GM18511 (cell line): Measurements from ENCODE around the gene KRTAP2-1.
"Not testable (repeated sequence)": the region's sequence is repeated elsewhere in the genome, so short reads cannot be mapped to it uniquely, and the experiment has no call there.

Experiments
- ATAC-seq: cut with Tn5 transposase; IDR thresholded peaks from one replicate; pipeline ENCODE4 v1.9.1; 2021; ENCODE audit warnings: mild to moderate bottlenecking, moderate library complexity; ENCODE audit not compliant: unreplicated experiment

KRTAP2-1 gene

DNA sequence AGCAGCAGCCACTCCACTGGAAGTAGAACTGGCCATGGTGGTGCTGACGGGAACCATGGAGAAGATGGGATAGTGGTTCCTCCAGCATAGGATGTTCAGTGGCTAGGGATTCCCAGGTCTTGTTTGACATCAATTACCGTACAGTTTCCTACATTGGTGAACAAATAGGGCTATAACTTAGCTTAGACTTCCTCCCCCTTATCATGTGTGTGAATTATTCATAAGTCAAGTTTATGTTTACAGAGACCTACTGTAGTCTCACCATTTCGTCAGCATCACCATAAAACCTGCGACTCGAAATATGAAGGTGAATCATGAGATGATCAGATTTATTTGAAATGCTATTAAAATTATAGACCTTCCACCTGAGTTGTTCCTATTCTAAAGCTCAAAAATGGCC, 11.6 kb upstream of the KRTAP2-1 start:
- ATAC-seq, result no peak

DNA sequence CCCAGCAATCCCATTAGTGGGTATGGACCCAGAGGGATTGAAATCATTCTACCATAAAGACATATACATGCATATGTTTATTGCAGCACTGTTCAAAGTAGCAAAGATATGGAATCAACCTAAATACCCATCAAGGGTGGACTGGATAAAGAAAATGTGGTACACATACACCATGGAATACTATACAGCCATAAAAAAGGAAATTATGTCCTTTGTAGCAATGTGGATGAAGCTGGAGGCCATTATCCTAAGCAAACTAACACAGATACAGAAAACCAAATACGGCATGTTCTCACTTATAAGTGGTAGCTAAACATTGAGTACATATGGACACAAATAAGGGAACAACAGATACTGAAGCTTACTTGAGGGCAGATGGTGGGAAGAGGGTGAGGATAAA, 10.4 kb upstream of the KRTAP2-1 start:
- ATAC-seq, result no peak

DNA sequence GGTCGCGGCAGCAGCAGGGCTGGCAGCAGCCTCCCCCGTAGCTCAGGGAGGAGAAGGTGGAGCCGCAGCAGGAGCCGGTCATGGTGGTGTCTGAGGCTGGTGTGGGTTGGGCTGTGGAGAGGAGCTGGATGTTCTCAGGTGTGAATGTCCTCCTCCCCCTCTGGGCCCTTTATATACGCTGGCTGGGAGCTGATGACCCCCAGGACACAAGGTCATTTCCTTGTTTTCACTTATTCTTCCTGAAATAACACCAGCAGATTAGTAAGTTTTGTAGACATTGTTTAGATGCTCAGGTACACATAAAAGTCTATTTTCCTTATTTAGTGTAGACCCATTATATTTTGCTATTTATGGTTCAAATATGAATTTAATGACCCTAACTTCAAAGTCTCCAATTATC, 8.0 kb upstream of the KRTAP2-1 start, which contains the start of gene KRTAP2-2:
TSS of gene KRTAP2-2 (minus strand) at position 101 of the 400 bp plus-strand sequence. CDS start at position 82, 19 bp downstream.
- ATAC-seq, result not testable (repeated sequence)

DNA sequence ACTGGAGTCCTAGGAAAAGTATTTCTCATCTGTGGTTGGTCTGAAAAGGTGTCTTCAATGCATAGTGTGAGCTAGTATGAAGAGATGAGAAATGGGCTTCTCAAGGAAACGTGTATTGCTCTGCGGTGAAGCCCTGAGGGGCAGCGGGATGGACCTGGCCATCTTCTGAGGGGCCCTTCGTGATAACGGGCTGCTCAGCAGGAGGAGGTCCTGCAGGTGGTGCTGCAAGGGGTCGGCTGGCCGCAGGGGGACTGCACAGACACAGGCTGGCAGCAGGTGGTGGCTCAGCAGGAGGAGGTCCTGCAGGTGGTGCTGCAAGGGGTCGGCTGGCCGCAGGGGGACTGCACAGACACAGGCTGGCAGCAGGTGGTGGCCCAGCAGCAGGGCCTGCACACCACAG, 7.4 kb upstream of the KRTAP2-1 start:
- not testable (repeated sequence) for ATAC-seq

DNA sequence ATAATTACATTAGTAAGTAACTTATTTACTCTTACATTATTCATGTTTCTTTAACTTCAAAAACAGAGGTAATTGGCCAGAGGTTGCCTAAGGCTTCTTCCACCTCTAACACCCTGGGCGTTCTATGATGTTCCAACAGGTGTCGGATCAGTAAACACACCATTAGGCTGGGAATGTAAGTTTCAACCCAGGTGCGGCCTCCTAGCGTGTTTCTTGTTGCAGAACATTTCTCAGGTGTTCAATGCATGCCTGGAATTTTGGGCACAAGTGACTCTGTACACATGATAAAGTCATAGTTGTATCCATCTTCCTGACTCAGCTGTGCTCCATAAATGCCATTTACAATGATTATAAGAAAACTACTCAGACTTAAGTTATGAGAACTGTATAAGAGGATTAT, 6.9 kb upstream of the KRTAP2-1 start:
- no peak for ATAC-seq

DNA sequence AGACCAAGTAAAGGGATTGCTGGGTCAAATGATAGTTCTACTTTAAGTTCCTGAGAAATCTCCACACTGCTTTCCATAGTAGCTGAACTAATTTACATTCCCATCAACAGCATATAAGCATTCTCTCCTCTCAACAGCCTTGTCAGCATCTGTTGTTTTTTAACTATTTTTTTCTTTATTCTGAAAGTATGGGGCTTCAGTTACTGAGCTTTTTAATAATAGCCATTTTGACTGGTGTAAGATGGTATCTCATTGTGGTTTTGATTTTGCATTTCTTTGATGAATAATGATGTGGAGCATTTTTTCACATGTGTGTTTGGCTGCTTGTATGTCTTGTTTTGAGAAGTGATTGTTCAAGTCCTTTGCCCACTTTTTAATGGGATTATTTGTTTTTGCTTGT, 5.5 kb upstream of the KRTAP2-1 start:
- no peak for ATAC-seq

DNA sequence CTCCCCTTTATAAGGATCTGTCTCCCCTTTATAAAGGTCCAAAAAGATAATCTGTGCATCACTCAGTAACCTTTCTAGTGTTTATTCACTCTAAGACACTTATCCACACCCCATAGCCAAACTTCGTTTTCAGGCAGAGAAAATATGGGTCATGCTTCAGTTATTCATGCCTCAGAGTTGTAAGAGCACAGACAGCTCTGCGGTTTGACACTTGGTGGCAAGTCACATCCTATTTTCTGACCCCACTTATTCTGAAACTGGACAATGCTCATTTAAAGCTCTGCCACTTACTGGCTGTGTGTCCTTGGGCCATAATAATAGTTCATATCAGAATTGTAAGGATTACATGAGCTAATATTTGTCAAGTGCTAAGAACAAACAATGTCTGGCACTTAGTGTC, 2.0 kb upstream of the KRTAP2-1 start:
- no peak for ATAC-seq

DNA sequence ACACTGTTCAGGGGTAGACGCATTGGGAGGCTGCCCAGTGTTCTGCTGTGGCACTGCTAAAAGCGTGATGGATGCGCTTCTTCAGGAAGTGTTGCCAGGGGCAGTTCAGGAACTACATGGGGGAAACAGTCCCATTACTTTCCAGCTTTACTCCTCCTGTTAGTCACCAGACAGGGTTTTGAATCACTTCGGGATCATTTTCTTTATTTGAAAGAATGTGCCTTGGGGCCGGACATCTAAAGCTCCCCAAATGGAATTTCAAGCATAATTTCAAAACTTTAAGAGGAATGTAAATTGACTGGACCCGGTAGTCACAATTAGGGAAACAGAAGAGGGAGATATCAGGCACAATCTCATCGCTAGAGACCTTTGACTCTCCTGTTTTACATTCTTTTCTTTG, 1.3 kb upstream of the KRTAP2-1 start:
- no peak for ATAC-seq

DNA sequence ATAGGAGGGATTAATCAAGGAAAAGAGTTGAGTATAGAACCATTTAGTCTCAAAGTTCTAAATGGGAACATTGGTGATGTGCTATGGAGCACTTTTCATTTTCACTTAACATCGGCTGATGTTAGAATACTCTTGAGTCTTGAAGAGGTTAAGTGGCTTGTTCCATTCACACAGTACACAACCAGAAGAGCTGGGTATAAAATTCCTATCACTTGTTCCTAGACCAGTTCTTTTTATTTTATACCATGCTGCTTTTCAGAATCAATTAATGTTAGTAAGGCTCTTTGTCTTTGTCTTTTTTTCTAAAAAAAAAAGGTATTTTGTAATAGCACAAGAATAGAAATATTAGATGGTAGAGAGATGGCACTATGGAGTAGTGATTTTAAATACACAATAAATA, 4.2 kb downstream of the KRTAP2-1 start:
- no peak for ATAC-seq

DNA sequence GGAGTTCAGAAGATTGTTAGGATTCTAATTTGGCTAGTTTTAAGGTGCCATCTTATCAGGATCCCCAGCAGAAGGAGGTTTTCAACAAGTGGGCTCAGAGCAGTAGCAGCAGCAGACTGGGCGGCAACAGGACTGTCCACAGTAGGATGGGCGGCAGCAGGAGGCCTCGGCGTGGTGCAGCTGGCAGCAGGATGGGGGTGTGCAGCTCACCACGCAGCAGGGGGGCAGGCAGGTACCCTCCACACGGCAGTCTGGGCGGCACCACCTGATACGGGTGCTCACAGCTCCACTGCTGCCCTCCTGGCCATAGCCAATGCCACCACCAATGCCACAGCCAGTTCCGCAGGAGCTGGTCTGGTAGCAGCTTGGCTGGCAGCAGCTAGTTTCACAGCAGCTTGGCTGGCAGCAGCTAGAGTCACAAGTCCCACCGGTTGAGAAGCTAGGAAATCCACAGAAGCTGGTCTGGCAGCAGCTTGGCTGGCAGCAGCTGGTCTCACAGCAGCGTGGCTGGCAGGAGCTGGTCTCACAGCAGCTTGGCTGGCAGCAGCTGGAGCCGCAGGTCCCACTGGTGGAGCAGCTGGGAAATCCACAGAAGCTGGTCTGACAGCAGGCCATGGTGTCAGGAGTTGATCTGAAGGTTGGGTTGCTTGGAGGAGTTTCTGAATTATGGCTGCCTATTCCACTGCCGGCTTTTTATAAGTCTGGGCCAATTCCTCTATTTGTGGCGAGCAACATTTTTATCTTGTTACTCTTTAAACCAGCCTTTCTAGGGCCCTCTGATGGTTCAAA, 6.1 kb downstream of the KRTAP2-1 start, which contains the start of gene KRTAP1-1:
TSS of gene KRTAP1-1 (minus strand) at position 668 of the 789 bp plus-strand sequence. CDS start at position 615, 53 bp downstream.
- ATAC-seq, result not testable (repeated sequence)

DNA sequence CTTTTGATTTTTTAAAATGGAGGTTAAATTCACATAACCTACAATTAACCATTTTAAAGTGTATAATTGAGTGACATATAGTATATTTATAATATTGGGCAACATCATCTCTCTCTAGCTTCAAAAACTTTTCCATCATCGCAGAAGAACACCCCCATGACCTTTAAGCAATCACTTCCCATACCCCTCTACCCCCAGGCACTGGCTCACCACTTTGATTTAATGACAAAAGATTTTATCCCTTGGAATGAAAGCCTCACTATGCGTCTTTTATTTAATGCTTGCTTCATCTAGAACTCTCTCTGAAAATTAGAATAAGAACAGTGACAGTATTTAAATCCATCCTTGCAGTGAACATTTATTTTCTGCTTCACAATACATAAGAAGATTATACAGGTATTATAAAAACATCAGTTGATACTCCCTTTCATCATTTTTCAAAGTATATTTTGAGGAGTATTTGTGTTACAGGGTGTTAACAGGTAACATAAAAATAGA, 9.2 kb downstream of the KRTAP2-1 start:
- no peak for ATAC-seq

DNA sequence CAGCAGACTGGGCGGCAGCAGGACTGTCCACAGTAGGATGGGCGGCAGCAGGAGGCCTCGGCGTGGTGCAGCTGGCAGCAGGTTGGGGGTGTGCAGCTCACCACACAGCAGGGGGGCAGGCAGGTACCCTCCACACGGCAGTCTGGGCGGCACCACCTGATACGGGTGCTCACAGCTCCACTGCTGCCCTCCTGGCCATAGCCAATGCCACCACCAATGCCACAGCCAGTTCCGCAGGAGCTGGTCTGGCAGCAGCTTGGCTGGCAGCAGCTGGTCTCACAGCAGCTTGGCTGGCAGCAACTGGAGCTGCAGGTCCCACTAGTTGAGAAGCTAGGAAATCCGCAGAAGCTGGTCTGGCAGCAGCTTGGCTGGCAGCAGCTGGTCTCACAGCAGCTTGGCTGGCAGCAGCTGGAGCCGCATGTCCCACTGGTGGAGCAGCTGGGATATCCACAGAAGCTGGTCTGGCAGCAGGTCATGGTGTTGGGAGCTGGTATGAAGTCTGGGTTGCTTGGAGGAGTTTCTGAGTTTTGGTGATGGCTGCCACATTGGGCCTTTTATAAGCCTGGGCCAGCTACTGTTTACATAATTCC, 12.7 kb downstream of the KRTAP2-1 start, which contains the start of gene KRTAP1-3:
TSS of gene KRTAP1-3 (minus strand) at position 529 of the 590 bp plus-strand sequence. CDS start at position 476, 53 bp downstream.
- ATAC-seq, result not testable (repeated sequence)

DNA sequence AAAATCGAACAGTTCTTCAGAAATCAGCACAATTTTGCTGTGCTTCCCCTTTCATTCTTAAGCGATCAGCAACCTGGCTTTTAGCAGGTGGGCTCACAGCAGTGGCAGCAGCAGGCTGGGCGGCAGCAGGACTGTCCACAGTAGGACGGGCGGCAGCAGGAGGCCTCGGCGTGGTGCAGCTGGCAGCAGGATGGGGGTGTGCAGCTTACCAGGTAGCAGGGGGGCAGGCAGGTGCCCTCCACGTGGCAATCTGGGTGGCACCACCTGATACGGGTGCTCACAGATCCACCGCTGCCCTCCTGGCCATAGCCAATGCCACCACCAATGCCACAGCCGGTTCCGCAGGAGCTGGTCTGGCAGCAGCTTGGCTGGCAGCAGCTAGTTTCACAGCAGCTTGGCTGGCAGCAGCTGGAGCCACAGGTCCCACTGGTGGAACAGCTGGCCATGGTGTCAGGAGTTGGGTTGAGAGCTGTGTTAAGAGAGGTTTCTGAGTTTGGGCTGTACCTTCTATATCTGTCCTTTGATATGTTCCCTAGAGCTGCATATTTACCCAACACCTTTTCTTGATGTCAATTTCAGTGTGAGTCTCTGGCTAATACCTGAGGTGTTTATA, 17.4 kb downstream of the KRTAP2-1 start, which contains the start of gene KRTAP1-4:
TSS of gene KRTAP1-4 (minus strand) at position 563 of the 613 bp plus-strand sequence. CDS start at position 446, 117 bp downstream.
- ATAC-seq, result no peak

DNA sequence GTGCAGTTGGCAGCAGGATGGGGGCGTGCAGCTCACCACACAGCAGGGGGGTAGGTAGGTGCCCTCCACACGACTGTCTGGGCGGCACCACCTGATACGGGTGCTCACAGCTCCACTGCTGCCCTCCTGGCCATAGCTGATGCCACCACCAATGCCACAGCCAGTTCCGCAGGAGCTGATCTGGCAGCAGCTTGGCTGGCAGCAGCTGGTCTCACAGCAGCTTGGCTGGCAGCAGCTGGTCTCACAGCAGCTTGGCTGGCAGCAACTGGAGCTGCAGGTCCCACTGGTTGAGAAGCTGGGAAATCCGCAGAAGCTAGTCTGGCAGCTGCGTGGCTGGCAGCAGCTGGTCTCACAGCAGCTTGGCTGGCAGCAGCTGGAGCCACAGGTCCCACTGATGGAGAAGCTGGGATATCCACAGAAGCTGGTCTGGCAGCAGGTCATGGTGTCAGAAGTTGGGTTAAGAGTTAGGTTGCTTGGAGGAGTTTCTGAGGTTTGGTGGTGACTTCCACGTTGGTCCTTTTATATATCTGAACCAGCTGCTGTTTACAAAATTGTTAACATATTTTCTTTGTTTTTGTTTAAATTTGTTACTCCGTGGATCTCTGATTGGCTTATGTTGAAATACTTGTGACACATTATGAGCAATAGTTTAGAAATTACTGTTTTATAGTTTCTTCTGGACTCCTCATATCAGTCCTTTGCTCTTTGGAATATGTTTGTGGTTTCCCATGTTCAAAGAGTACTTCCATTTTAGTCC, 20.2 kb downstream of the KRTAP2-1 start, which contains the start of gene KRTAP1-5:
TSS of gene KRTAP1-5 (minus strand) at position 494 of the 757 bp plus-strand sequence. CDS start at position 441, 53 bp downstream.
- ATAC-seq, result no peak

DNA sequence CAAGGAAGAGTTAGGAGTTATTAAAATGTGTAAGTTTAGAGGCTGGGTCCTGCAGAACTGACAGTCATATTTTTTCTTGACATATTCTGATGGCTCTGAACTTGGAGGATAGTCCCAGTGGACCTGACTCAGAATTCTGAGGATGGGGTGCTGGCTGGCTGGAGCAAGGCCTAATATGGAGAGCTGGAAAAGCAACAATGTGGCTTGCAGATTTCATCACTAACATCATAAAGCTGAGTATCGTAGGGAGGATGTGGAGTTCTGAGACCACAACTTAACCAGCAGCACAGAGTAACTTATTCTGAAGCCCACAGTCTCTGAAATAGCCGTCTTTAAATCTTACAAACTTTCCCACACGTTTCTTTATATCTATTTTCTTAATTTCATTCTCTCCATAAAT, 22.4 kb downstream of the KRTAP2-1 start:
- ATAC-seq, result no peak

DNA sequence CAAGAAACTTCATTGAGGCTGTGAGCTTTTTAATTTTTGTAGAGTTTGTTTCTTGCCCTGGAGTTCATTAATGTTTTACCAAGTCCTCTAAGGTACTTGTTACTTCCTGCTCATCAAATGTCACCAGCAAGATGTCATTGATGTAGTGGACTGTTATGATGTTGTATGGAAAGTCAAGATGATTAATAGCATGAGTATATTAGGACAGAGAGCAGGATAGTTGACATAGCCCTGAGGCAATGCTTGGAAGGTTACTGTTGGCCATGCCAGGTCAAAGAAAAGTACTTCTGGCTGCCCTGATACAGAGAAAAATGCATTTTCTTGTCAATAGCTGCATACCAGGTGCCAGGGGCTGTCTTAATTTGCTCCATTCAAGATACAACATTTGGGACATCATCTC, 26.8 kb downstream of the KRTAP2-1 start:
- no peak for ATAC-seq

DNA sequence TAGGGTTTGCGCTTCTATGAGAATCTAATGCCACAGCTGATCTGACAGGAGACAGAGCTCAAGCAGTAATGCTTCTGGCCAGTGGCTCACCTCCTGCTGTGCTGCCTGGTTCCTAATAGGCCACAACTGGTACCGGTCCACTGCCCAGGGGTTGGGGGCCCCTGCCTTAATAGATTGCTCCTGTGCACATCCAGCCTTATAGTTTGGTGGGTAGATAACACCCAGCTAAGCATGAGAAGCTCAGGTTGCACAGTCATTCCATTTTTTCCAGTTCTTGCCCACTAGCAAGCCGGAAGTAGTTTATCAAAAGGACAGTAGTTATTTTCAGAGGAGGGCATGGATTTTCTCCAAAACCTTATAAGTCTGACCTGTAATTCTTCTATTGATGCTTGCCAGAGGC, 27.7 kb downstream of the KRTAP2-1 start:
- no peak for ATAC-seq

DNA sequence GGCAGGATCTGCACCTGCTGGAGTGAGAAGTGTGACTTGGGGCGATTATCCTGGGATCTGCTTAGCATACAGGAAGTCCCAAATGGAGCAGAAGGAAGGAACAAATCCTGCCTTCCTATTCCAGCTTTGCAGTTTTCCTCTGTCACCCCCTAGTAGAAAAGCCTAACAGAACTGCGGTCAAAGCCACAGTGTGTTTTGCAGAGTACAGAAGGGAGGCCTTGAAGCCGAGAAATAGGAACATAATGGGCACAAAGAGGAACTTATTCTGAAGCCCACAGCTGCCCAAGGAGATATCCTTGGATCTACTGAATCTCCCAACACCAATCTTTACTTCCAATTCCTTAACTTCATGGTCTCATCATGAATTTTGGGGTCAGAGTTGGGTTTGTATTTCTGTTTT, 28.6 kb downstream of the KRTAP2-1 start:
- ATAC-seq, result no peak

DNA sequence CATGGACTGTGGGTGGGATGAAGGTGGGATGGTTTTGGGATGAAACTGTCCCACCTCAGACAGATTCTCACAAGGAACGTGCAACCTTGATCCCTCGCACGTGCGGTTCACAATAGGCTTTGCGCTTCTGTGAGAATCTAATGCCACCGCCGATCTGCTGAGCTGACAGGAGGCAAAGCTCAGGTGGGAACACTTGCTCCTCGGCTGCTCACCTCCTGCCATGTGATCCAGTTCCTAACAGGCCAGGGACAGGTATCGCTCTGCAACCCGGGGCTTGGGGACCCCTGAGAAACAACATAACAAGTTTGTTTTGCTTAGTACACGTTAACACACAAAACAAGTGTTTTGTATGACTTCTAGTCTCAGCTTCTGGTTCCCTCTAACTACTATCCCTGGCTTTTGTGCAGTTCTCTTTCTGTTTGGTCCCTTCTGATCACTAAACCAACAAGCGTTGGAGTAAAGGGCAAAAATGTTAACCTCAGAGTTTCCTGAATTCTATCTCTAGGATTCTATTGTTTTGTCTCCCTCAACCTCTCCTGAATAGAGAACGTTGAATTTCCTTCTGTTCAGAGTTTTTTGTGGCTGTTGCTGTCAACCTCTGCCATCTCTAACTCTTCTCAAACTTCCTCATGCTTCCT, 30.4 kb downstream of the KRTAP2-1 start:
- no peak for ATAC-seq

DNA sequence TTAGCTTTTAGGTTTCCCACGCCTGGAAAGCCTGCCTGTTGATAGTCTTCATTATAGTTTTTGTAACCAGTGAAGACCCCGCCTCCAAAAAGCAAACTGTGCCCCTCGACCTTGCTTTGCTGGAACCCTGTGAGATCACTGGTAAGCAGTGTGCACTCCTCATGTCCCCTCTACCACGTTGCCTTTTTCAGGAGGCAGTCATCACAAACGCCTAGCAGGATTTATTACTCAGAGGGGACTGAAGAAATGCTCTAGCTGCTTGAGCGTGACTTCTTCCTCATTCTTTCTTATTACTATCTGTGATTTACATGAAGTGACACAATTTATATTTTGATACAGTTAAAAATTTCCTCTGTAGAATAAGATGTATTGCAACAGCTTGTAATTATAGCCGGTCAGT, 31.7 kb downstream of the KRTAP2-1 start:
- ATAC-seq, result no peak
